DOHH2 (cell line): ENCODE results near the gene PYGB.

Experiments used
- CTCF ChIP-seq: fragments of 200-600 bp; sonication (generic); IDR thresholded peaks from one replicate; pipeline ENCODE4 v1.5.1; 2014; ENCODE audit warnings: antibody characterized with exemption, mild to moderate bottlenecking, low read depth, low read length; ENCODE audit not compliant: poor library complexity, severe bottlenecking
- EZH2phosphoT487 ChIP-seq: fragments of 200-600 bp; sonication (generic); IDR thresholded peaks from 2 replicates; pipeline ENCODE4 v1.6.1; 2017; ENCODE audit warnings: borderline replicate concordance, mild to moderate bottlenecking, antibody characterized with exemption, low read length, moderate library complexity, mixed read lengths

- TF ChIP-seq CTCF (no peak), EZH2phosphoT487 (no peak)
These were observed 4.4 kb upstream of the PYGB start for GRCh38 chr20:25243416-25243979.
